CD4-positive, alpha-beta memory T cell (primary cell): ENCODE data around the gene STX11. TPM values are rescaled to one million over a fixed set of nuclear protein-coding genes. Genes with fewer than 3 reads are reported as not detected.
A peak's percentile ranks its signal among the peaks of the same experiment; 100 is the strongest.

ENCODE experiments used
- CTCF ChIA-PET: fragments of 350-600 bp; sonication (Branson Sonifier 250); formaldehyde crosslinking; loops from one replicate; lab custom pipeline; 2021; ENCODE audit warnings: inconsistent platforms; ENCODE audit not compliant: partially characterized antibody; lab: Charles Lee
- POLR2A ChIA-PET: fragments of 350-600 bp; sonication (Branson Sonifier 250); formaldehyde crosslinking; loops from one replicate; lab custom pipeline; 2021; ENCODE audit not compliant: partially characterized antibody; lab: Charles Lee
- DNase-seq, 5 donors: peaks; one replicate each; pipeline versions ENCODE4 v3.0.0 to v3.0.0-alpha.2; 2020 to 2022; ENCODE audit warnings: mixed read lengths in 1 of 5
- H3K27ac ChIP-seq: one replicate; pipeline ENCODE4 v1.7.0; 2013; ENCODE audit warnings: low read depth, low read length
- H3K27me3 ChIP-seq: 2 replicates; pipeline ENCODE4 v1.7.0; 2013; ENCODE audit warnings: mild to moderate bottlenecking, low read length, moderate library complexity; ENCODE audit not compliant: insufficient read depth
- H3K36me3 ChIP-seq: 2 replicates; pipeline ENCODE4 v1.7.0; 2013; ENCODE audit warnings: mild to moderate bottlenecking, low read length, moderate library complexity; ENCODE audit not compliant: insufficient read depth
- H3K4me1 ChIP-seq: 2 replicates; pipeline ENCODE4 v1.7.0; 2013; ENCODE audit warnings: mild to moderate bottlenecking, low read length, moderate library complexity; ENCODE audit not compliant: insufficient read depth
- H3K4me3 ChIP-seq, 2 donors: one replicate each; pipeline ENCODE4 v1.7.0; 2013; ENCODE audit warnings: low read length in 2 of 2, mild to moderate bottlenecking in 1 of 2
- H3K9me3 ChIP-seq, 2 donors: one replicate each; pipeline ENCODE4 v1.7.0; 2013; ENCODE audit warnings: low read length in 2 of 2, control low read depth in 1 of 2; ENCODE audit not compliant: control insufficient read depth in 1 of 2
- H3K27ac Mint-ChIP-seq, 7 donors: one replicate each; pipeline ENCODE4 v1.8.0; 2020 to 2021; ENCODE audit warnings: mixed read lengths in 7 of 7, mild to moderate bottlenecking in 6 of 7, inconsistent platforms in 3 of 7, moderate library complexity in 3 of 7
- H3K27me3 Mint-ChIP-seq, 2 donors: one replicate each; pipeline ENCODE4 v1.8.0; 2020 to 2021; ENCODE audit warnings: mixed read lengths in 2 of 2
- H3K36me3 Mint-ChIP-seq, 2 donors: one replicate each; pipeline ENCODE4 v1.8.0; 2020 to 2021; ENCODE audit warnings: mixed read lengths in 2 of 2, inconsistent platforms in 1 of 2, mild to moderate bottlenecking in 1 of 2
- H3K4me1 Mint-ChIP-seq, 4 donors: one replicate each; pipeline ENCODE4 v1.8.0; 2020 to 2021; ENCODE audit warnings: mixed read lengths in 4 of 4, mild to moderate bottlenecking in 1 of 4
- H3K4me3 Mint-ChIP-seq, 8 donors: one replicate each; pipeline ENCODE4 v1.8.0; 2020 to 2021; ENCODE audit warnings: mixed read lengths in 8 of 8, mild to moderate bottlenecking in 7 of 8, moderate library complexity in 6 of 8, inconsistent platforms in 3 of 8
- H3K9me3 Mint-ChIP-seq, 8 donors: one replicate each; pipeline ENCODE4 v1.8.0; 2020 to 2021; ENCODE audit warnings: mixed read lengths in 8 of 8, mild to moderate bottlenecking in 5 of 8, inconsistent platforms in 3 of 8, moderate library complexity in 1 of 8
- intact Hi-C: fragments of 100-400 bp; cut with micrococcal nuclease; formaldehyde crosslinking; loops from one replicate; pipeline ENCODE4 v1.15.1; 2023
- polyA plus RNA-seq, 2 donors: library from polyadenylated mRNA; unstranded; fragments of 300-500 nt; fragmentation: Illumina TruSeq; gene quantifications; one replicate each; pipeline ENCODE4 v1.2.3, GENCODE V29; 2021
- total RNA-seq, 2 experiments: library from RNA; stranded (reverse); gene quantifications; one replicate each; pipeline ENCODE4 v1.2.3, GENCODE V29; 2021

Gene STX11
- total and polyA plus RNA-seq, 4 experiments from 2014 or later: 5.7 to 11.0 (median 7.9) TPM

GRCh38 chr6:144139817-144140216 lies 10.5 kb upstream of the STX11 start:
- peaks cover 0 to 1% (median 0%) of the 10 kb centered on the region in 4 donors for H3K4me1 Mint-ChIP-seq
- Histone ChIP-seq H3K36me3 (no peaks in the 10 kb centered on the region), H3K27me3 (no peaks in the 10 kb centered on the region), H3K4me1 (no peaks in the 10 kb centered on the region), H3K9me3 (no peaks in the 10 kb centered on the region), H3K27ac (no peak overlapping the region), H3K4me3 (no peak overlapping the region)
- ChIA-PET POLR2A (no interaction called here), CTCF (interaction anchor here (1.2 to 1.3 kb wide), 2 partner anchors 16 kb away, joined by 3 to 4 read pairs; no protein-coding TSS in a partner anchor)
- intact Hi-C loops: no loop called here
- no peaks in the 10 kb centered on the region for H3K36me3 Mint-ChIP-seq
- peaks cover 0 to 2% of the 10 kb centered on the region in 2 donors for H3K27me3 Mint-ChIP-seq
- no peaks in the 10 kb centered on the region for H3K9me3 Mint-ChIP-seq
- DNase-seq: no peak
- no peak overlapping the region for H3K4me3 Mint-ChIP-seq
- H3K27ac Mint-ChIP-seq: no peak overlapping the region

- H3K4me3 Mint-ChIP-seq: no peak overlapping the region
- no peaks in the 10 kb centered on the region for H3K27me3 ChIP-seq
- H3K4me1 ChIP-seq: no peaks in the 10 kb centered on the region
- H3K9me3 Mint-ChIP-seq: no peaks in the 10 kb centered on the region
- H3K27me3 Mint-ChIP-seq: peaks cover 0 to 2% of the 10 kb centered on the region in 2 donors
- H3K36me3 Mint-ChIP-seq: no peaks in the 10 kb centered on the region
- intact Hi-C loops: no loop called here
- no peak overlapping the region for H3K27ac Mint-ChIP-seq
- H3K36me3 ChIP-seq: no peaks in the 10 kb centered on the region
- H3K27ac ChIP-seq: no peak overlapping the region
- H3K4me3 ChIP-seq: no peak overlapping the region
- ChIA-PET CTCF (no interaction called here), POLR2A (no interaction called here)
- no peak for DNase-seq
- H3K9me3 ChIP-seq: no peaks in the 10 kb centered on the region
- peaks cover 0 to 2% (median under 1%) of the 10 kb centered on the region in 4 donors for H3K4me1 Mint-ChIP-seq
These were observed 9.4 kb upstream of the STX11 start for GRCh38 chr6:144140867-144141266.

- CTCF ChIA-PET: no interaction called here
- Mint-ChIP-seq H3K27ac (no peak overlapping the region), H3K4me1 (peaks cover 0 to 2% (median under 1%) of the 10 kb centered on the region in 4 donors), H3K36me3 (no peaks in the 10 kb centered on the region), H3K27me3 (peaks cover 0 to 2% of the 10 kb centered on the region in 2 donors), H3K9me3 (no peaks in the 10 kb centered on the region), H3K4me3 (no peak overlapping the region)
- POLR2A ChIA-PET: no interaction called here
- no peak for DNase-seq
- no peaks in the 10 kb centered on the region for H3K27me3 ChIP-seq
- no peaks in the 10 kb centered on the region for H3K9me3 ChIP-seq
- no peak overlapping the region for H3K4me3 ChIP-seq
- intact Hi-C loops: no loop called here
- H3K27ac ChIP-seq: no peak overlapping the region
- no peaks in the 10 kb centered on the region for H3K36me3 ChIP-seq
- H3K4me1 ChIP-seq: no peaks in the 10 kb centered on the region
These were observed 8.8 kb upstream of the STX11 start for GRCh38 chr6:144141470-144141869.

- no peak overlapping the region for H3K27ac Mint-ChIP-seq
- ChIA-PET CTCF (interaction anchor here (1.2 kb wide), 1 partner anchor 74 kb away, joined by 5 read pairs; no protein-coding TSS in a partner anchor), POLR2A (no interaction called here)
- H3K4me3 ChIP-seq: no peak overlapping the region
- no peak overlapping the region for H3K27ac ChIP-seq
- no peaks in the 10 kb centered on the region for H3K9me3 ChIP-seq
- H3K36me3 ChIP-seq: no peaks in the 10 kb centered on the region
- H3K4me1 Mint-ChIP-seq: peaks cover 0 to 5% (median 2%) of the 10 kb centered on the region in 4 donors
- H3K4me1 ChIP-seq: no peaks in the 10 kb centered on the region
- H3K9me3 Mint-ChIP-seq: no peaks in the 10 kb centered on the region
- no peak overlapping the region for H3K4me3 Mint-ChIP-seq
- no peaks in the 10 kb centered on the region for H3K36me3 Mint-ChIP-seq
- no peak for DNase-seq
- intact Hi-C loops: no loop called here
- H3K27me3 Mint-ChIP-seq: peaks cover 0 to 2% of the 10 kb centered on the region in 2 donors
- H3K27me3 ChIP-seq: no peaks in the 10 kb centered on the region
These were observed 7.2 kb upstream of the STX11 start for GRCh38 chr6:144143106-144143505.

GRCh38 chr6:144143878-144144277 lies 6.4 kb upstream of the STX11 start:
- no peak for DNase-seq
- no peak overlapping the region for H3K27ac ChIP-seq
- Mint-ChIP-seq H3K4me3 (no peak overlapping the region), H3K27ac (peak overlapping the region in 1 of 7 donors; percentile 43), H3K36me3 (no peaks in the 10 kb centered on the region), H3K27me3 (peaks cover 0 to 2% of the 10 kb centered on the region in 2 donors), H3K4me1 (peaks cover 0 to 6% (median 2%) of the 10 kb centered on the region in 4 donors), H3K9me3 (no peaks in the 10 kb centered on the region)
- no peaks in the 10 kb centered on the region for H3K36me3 ChIP-seq
- H3K4me3 ChIP-seq: no peak overlapping the region
- H3K9me3 ChIP-seq: no peaks in the 10 kb centered on the region
- ChIA-PET POLR2A (interaction anchor here (1.1 kb wide), 1 partner anchor 13 kb away, joined by 3 read pairs; no protein-coding TSS in a partner anchor), CTCF (no interaction called here)
- no peaks in the 10 kb centered on the region for H3K27me3 ChIP-seq
- no peaks in the 10 kb centered on the region for H3K4me1 ChIP-seq
- intact Hi-C loops: no loop called here

- Histone ChIP-seq H3K4me1 (no peaks in the 10 kb centered on the region), H3K36me3 (no peaks in the 10 kb centered on the region), H3K4me3 (no peak overlapping the region), H3K27me3 (no peaks in the 10 kb centered on the region), H3K9me3 (no peaks in the 10 kb centered on the region), H3K27ac (no peak overlapping the region)
- no peak for DNase-seq
- Mint-ChIP-seq H3K4me1 (peaks cover 0 to 8% (median 6%) of the 10 kb centered on the region in 4 donors), H3K9me3 (no peaks in the 10 kb centered on the region), H3K27me3 (peaks cover 0 to 2% of the 10 kb centered on the region in 2 donors), H3K27ac (no peak overlapping the region), H3K4me3 (no peak overlapping the region), H3K36me3 (no peaks in the 10 kb centered on the region)
- intact Hi-C loops: no loop called here
- CTCF ChIA-PET: no interaction called here
- POLR2A ChIA-PET: no interaction called here
These were observed 5.3 kb upstream of the STX11 start for GRCh38 chr6:144144996-144145395.

- no peak overlapping the region for H3K4me3 Mint-ChIP-seq
These were observed 4.8 kb upstream of the STX11 start for GRCh38 chr6:144145541-144145940.

More at GRCh38 chr6:144145541-144145940, 4.8 kb upstream of the STX11 start:
- no peak for DNase-seq
- Histone ChIP-seq H3K27ac (no peak overlapping the region), H3K27me3 (no peaks in the 10 kb centered on the region), H3K36me3 (no peaks in the 10 kb centered on the region), H3K4me1 (no peaks in the 10 kb centered on the region), H3K9me3 (no peaks in the 10 kb centered on the region), H3K4me3 (no peak overlapping the region)
- H3K4me1 Mint-ChIP-seq: peaks cover 0 to 7% (median 6%) of the 10 kb centered on the region in 4 donors
- H3K27me3 Mint-ChIP-seq: peaks cover 0 to 2% of the 10 kb centered on the region in 2 donors
- ChIA-PET CTCF (no interaction called here), POLR2A (no interaction called here)
- H3K9me3 Mint-ChIP-seq: no peaks in the 10 kb centered on the region
- intact Hi-C loops: no loop called here
- H3K27ac Mint-ChIP-seq: no peak overlapping the region
- H3K36me3 Mint-ChIP-seq: peaks cover 0 to under 1% of the 10 kb centered on the region in 2 donors
